SK-N-MC (cell line): Measurements from ENCODE around the gene LLGL2.

Source experiments
- EZH2 ChIP-seq: fragments of 200-600 bp; sonication (generic); IDR thresholded peaks from one replicate; pipeline ENCODE4 v1.6.1; 2017; ENCODE audit warnings: antibody characterized with exemption
- POLR2AphosphoS5 ChIP-seq: IDR thresholded peaks from 2 replicates; pipeline ENCODE4 v1.6.1; 2012; ENCODE audit warnings: mild to moderate bottlenecking, low read depth, low read length, borderline replicate concordance

DNA sequence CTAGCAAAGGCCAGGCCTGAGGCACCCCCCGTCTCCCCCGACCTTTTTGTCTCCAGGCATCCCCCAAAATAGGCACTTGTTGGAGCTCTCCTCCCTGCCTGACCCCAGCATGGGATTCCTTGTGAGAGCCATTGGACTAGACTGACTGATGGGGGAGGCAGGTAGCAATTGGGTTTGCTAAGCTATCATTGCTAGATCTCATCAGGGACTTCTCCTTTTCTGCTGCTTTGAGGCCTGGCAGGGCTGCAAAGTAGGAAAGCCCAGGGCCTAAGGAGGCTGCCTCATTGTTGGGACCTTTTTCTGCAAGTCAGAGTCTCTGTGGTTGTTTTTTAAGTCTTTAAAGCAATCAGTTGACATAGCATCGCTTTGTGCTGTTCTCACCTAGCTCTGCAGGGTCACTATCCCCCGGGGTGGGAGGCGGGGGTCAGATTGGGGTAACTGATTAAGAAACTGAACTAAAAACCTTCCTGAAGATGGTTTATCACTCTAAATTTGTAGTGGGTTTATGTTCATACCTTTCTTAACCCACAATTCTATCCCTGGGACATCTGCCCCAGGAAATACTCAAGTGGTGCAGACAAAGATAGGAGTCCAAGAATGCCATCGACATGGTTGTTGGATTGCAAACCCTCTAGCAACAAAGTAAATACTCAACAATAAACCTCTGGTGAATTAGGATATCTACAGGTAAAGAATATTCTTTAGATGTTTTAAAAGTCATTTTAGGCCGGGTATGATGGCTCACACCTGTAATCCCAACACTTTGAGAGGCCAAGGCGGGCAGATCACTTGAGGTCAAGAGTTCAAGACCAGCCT lies 28.0 kb downstream of the LLGL2 start:
- TF ChIP-seq EZH2 (no peak), POLR2AphosphoS5 (no peak)
